Stimulated activated CD4-positive, alpha-beta T cell treated with anti-CD3 and anti-CD28 coated beads, Interleukin-4, amount 100 ng/mL, for 4 hours (primary cell): ENCODE results near the gene MRPL32.

ENCODE experiments used
- DNase-seq, 2 experiments: peaks; one replicate each; pipeline ENCODE4 v3.0.0-alpha.2; 2020

The MRPL32 gene

DNA sequence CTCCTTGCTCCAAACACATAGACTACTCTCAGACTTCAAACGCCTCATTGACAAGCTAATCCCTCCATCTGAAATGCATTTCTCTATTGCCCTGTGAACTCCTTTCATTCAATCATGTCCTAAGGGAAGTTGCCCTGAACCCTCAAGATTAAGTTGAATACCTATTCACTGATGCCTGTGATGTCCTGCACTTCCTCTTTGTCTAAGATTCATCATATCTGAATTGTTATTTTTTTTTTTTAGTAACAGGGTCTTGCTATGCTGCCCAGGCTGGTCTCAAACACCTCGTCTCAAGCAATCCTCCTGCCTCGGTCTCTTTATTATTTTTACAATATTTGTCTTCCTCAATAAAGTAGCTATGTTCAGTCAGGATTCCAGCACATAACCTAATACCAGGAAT, 3.4 kb upstream of the MRPL32 start:
- no peak for DNase-seq

GRCh38 chr7:42929449-42929848, 2.7 kb upstream of the MRPL32 start:
- DNase-seq: no peak

GRCh38 chr7:42930889-42931288, 1.3 kb upstream of the MRPL32 start:
- DNase-seq: no peak

DNA sequence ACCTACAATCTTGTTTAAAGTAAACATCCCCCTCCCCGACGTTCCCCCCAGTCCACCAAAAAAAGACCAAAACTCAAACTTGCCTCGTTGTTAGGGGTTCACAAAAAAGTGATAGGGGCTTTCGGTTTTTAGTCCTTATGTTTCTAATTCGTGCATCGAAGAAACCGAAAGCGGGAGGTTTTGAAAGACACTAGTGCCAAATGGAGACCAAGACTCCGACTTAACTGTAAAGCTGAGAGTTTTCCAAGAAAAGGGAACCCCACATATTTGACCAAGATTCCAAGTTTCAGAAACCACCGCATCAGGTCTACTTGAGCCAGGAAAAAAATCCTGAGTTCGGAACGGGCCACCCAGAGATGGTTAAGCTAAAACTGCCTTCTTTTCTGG, 736 bp upstream of the MRPL32 start:
- DNase-seq: no peak

- no peak for DNase-seq
Observed at GRCh38 chr7:42932811-42933591, 825 bp downstream of the MRPL32 start.

DNA sequence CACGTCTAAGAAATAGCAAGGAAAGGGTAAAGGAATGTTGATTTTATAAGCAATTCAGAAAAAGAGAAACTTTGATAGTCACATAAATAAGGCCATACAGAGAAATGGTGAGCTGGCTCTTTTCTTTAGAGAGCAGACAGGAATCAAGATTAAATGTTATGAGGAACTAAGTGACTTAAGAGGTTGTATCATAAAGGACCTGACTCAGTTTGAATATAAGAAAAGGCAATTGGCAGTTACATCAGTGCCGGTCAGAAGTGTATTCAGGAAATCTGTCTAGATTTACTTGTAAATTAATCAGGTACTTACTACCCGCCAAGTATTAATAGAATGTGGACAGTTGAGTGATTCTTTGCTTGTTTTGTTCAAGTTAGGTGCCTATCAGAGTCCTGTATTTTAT, 2.1 kb downstream of the MRPL32 start:
- no peak for DNase-seq

- no peak for DNase-seq
Observed at GRCh38 chr7:42935861-42936260, 3.7 kb downstream of the MRPL32 start.

- no peak for DNase-seq
Observed at GRCh38 chr7:42939457-42940240, 7.5 kb downstream of the MRPL32 start.

DNA sequence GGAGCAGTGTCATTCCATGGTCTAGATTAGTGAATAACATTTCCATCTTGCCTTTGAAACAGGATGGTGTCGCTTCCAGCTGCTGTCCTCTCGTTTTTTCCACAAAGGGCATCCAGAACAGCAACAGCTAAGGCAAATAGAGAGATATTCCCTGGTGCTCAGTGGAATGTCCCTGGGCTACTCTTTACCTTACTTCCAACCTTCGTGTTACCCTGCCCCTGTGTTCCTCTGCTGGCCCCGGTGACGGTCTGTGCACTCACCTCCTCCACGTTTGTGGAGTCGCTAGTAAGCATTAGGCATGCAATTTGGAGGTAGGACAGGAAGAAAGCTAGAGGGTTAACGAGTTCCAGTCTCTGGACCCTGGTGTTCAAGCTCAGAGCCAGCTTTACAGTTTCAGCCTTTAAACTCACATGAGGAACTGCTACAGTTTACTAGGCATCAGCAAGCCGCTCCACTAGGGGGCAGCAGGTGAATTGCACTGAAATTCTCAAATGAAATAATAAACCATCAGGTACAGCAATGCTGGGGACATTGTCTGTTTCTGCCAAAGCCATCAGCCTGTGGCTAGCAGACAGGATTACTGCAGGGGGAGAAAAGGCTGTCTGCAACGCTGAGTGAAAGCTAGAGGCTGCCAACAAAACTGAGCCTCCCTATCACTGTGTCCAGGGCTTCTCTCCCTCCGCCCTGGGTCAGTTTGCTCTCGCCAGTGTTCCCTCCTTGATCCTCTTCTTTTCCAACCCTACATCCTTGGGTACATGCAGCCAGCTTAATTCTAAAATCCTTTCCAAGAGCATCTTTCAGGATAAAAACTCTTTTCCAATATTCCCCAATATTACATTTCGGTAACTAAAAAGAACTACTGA, 9.0 kb downstream of the MRPL32 start:
- peak; percentile 60 to 72 for DNase-seq

GRCh38 chr7:42945821-42946626, 13.8 kb downstream of the MRPL32 start:
- DNase-seq: no peak

DNA sequence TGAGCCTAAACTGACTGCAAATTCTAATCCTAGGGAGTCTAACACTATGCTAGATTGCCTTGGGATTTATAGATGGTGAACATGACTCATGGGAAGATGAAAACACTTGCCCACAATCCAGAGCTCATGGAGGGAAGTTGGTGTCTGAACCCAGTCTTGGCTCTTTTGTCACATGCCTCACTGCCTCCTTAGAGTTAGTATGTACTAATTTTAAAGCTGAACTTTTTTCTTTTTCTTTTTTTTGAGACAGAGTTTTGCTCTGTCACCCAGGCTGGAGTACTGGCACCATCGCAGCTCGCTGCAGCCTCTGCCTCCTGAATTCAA, 14.4 kb downstream of the MRPL32 start:
- no peak for DNase-seq

DNA sequence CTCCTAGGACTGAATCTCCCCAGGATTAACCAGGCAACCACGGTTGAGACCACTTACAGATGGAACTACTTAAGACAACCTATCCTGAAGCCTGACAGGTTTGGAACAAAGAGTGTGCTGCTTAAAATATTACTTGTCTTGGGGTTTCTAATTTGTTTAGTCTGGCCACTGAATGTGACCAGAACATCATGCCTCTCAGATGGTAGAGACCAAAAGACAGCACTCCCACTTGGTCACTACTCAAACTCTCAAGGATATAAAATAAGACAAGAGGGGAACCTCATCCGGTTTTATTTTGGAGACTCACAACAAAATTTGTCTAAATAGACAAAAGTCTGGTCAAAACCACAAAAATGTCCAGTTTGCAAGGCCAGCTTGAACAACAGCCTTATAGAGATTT, 15.3 kb downstream of the MRPL32 start:
- no peak for DNase-seq

DNA sequence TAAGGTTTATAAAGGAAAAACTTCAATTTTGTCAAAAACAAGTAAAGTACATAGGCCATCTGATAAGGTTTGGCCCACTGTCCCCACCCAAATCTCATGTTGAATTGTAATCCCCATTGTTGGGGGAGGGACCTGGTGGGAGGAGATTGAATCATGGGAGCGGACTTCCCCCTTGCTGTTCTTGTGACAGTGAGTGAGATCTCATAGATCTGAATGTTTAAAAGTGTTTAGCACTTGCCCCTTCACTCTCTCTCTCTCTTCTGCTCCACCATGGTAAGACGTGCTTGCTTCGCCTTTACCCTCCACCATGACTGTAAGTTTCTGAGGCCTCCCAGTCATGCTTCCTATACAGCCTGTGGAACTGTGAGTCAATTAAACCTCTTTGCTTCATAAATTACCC, 18.2 kb downstream of the MRPL32 start:
- DNase-seq: no peak

DNA sequence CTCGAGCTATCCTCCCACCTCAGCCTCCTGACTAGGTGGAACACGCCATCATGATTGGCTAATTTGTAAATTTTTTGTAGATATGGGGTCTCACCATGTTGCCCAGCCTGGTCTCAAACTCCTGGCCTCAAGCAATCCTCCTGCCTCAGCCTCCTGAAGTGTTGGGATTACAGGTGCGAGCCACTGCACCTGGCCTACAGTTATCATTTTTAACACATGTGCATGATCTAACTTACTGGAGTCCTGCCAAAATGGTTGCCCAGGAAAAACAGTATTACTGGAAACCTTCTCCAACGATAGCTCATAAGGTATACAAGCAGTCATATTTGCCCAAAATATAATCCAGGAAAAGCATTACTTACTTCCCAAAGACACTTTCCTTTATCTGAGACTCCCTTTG, 20.2 kb downstream of the MRPL32 start:
- DNase-seq: no peak

- no peak for DNase-seq
Observed at GRCh38 chr7:42953994-42954393, 21.8 kb downstream of the MRPL32 start.

GRCh38 chr7:42956062-42956461, 23.9 kb downstream of the MRPL32 start:
- no peak for DNase-seq

GRCh38 chr7:42959549-42959948, 27.4 kb downstream of the MRPL32 start:
- no peak for DNase-seq

DNA sequence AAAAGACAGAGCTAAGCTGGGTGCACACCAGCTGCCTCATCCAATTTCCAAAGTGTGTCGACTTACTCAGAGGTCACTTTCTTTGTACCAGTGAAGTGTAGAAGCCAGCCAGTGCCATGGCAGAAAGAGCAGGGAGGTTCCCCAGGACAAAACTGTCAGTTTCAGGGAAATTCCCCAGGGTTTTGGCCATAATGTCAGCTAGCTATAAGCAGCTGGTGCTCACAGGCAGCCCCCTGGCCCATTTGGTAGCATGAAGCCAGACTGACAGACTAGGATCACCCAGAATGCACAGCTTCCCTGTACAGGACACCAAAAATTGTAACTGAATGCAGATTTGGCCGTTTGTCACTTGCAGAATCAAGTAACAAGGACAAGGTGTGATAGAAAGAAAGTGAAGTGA, 28.6 kb downstream of the MRPL32 start:
- no peak for DNase-seq

- no peak for DNase-seq
Observed at GRCh38 chr7:42961170-42961569, 29.0 kb downstream of the MRPL32 start.

DNA sequence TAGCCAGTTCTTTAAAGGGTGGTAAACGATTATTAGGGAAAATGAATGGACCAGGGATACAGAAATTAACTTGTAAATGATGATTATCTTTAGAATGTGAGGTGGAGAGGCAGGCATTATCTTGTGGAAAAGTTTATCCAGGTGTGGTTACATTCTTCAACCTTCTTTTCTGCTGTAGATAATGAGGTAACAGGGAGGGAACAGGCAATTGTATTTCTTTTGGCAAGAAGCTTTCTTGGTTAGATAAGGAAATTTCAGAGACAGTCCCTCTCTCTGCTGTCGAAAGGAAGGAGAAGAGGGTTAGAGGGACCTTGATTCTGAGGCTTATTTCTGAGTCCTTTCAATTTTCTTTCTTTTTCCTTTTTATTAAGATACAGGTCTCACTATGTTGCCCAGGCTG, 32.1 kb downstream of the MRPL32 start:
- no peak for DNase-seq

GRCh38 chr7:42964849-42965805, 33.0 kb downstream of the MRPL32 start:
- DNase-seq: no peak

DNA sequence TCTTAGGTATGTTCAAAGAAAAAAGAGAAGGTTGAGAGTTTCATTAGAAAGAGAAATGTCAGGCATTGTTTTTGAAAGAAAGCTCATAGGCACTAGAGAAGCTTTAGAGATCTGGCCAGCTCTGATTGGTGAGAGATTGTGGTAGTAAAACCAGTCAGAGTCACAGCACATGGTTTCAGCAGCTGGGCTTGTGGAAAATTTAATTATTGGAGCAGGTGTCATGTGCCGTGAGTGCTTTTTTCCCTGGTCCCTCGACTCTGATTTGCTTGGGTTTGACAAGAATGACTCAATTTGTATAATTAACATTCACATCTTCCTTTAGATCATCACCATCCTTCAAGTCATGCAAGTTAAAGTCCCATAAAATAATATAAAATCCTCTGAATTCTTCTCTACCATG, 35.2 kb downstream of the MRPL32 start:
- DNase-seq: no peak
